ENCODE results near the gene ID2. TPM values are rescaled to one million over a fixed set of nuclear protein-coding genes. Genes with fewer than 3 reads are reported as not detected.
"Not testable (repeated sequence)": the region's sequence is repeated elsewhere in the genome, so short reads cannot be mapped to it uniquely, and the experiment has no call there.

ID2 gene
- total RNA-seq, 1 donor from 2014 or later = 11.9 TPM

GRCh38 chr2:8721410-8721809 is 39.6 kb downstream of the ID2 start:
- no peaks in the 10 kb centered on the region for H3K9me3 Mint-ChIP-seq (ENCODE audit: unreplicated experiment)
- H3K4me3 Mint-ChIP-seq (ENCODE audit: unreplicated experiment) = no peak overlapping the region
- no peak overlapping the region for H3K27ac Mint-ChIP-seq (ENCODE audit: unreplicated experiment)
- TF ChIP-seq, protein P1, sequence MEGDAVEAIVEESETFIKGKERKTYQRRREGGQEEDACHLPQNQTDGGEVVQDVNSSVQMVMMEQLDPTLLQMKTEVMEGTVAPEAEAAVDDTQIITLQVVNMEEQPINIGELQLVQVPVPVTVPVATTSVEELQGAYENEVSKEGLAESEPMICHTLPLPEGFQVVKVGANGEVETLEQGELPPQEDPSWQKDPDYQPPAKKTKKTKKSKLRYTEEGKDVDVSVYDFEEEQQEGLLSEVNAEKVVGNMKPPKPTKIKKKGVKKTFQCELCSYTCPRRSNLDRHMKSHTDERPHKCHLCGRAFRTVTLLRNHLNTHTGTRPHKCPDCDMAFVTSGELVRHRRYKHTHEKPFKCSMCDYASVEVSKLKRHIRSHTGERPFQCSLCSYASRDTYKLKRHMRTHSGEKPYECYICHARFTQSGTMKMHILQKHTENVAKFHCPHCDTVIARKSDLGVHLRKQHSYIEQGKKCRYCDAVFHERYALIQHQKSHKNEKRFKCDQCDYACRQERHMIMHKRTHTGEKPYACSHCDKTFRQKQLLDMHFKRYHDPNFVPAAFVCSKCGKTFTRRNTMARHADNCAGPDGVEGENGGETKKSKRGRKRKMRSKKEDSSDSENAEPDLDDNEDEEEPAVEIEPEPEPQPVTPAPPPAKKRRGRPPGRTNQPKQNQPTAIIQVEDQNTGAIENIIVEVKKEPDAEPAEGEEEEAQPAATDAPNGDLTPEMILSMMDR (IDR thresholded peaks at IDR 0.05) = no peak
- DNase-seq (ENCODE audit: extremely low spot score, unreplicated experiment) = peak; percentile 36
- H3K4me1 Mint-ChIP-seq (ENCODE audit: unreplicated experiment) = no peaks in the 10 kb centered on the region
- H3K27me3 Mint-ChIP-seq (ENCODE audit: unreplicated experiment) = no peaks in the 10 kb centered on the region
- peaks cover 9% of the 10 kb centered on the region for H3K36me3 Mint-ChIP-seq (ENCODE audit: unreplicated experiment)

DNA sequence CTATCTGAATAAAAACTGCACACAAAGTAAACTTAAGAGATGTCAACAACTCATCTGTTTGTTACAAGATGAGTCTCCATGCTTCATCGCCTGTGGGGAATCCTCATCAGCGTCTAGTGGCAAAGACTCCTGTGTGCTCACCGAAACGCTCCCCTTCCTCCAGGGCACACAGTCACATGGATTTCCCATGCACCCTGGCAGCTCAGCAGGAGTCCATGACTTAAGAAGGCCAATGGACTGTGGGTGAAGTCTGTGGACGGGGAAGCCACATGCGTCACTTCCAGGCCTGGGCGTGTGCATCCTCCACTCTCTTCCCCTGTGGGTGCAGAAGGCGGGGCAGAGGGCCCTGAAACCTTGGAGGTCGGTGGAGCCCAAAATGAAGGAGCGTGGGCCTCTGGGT is 41.1 kb downstream of the ID2 start:
- Mint-ChIP-seq H3K4me1 (ENCODE audit: unreplicated experiment) (no peaks in the 10 kb centered on the region), H3K4me3 (ENCODE audit: unreplicated experiment) (no peak overlapping the region), H3K27me3 (ENCODE audit: unreplicated experiment) (no peaks in the 10 kb centered on the region), H3K9me3 (ENCODE audit: unreplicated experiment) (no peaks in the 10 kb centered on the region), H3K27ac (ENCODE audit: unreplicated experiment) (no peak overlapping the region), H3K36me3 (ENCODE audit: unreplicated experiment) (peaks cover 10% of the 10 kb centered on the region)
- TF ChIP-seq, protein P1 (IDR thresholded peaks at IDR 0.05) = no peak
- DNase-seq (ENCODE audit: extremely low spot score, unreplicated experiment) = peak; percentile 59

DNA sequence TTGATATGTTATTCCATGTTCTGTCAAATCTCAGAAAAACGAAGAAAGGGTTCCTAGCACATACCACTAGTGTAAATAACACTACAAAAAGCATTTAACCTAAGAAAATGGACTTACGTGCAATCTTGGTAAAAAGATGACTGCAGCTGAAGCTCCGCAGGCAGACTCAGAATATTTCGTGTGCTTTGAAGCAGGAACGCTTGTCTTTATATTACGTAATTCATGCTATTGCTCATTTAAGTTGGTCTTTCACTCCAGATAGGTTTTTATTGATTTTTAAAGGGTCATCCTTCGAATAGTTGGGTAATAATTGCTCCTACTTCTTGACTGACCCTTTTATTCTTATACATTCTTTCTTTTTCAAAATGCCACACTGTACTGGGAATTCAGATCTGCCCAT is 44.0 kb downstream of the ID2 start:
- no peaks in the 10 kb centered on the region for H3K9me3 Mint-ChIP-seq (ENCODE audit: unreplicated experiment)
- H3K4me3 Mint-ChIP-seq (ENCODE audit: unreplicated experiment) = no peak overlapping the region
- peaks cover 36% of the 10 kb centered on the region for H3K36me3 Mint-ChIP-seq (ENCODE audit: unreplicated experiment)
- TF ChIP-seq, protein P1 (IDR thresholded peaks at IDR 0.05) = no peak
- no peak for DNase-seq (ENCODE audit: extremely low spot score, unreplicated experiment)
- no peaks in the 10 kb centered on the region for H3K27me3 Mint-ChIP-seq (ENCODE audit: unreplicated experiment)
- no peak overlapping the region for H3K27ac Mint-ChIP-seq (ENCODE audit: unreplicated experiment)
- H3K4me1 Mint-ChIP-seq (ENCODE audit: unreplicated experiment) = no peaks in the 10 kb centered on the region

DNA sequence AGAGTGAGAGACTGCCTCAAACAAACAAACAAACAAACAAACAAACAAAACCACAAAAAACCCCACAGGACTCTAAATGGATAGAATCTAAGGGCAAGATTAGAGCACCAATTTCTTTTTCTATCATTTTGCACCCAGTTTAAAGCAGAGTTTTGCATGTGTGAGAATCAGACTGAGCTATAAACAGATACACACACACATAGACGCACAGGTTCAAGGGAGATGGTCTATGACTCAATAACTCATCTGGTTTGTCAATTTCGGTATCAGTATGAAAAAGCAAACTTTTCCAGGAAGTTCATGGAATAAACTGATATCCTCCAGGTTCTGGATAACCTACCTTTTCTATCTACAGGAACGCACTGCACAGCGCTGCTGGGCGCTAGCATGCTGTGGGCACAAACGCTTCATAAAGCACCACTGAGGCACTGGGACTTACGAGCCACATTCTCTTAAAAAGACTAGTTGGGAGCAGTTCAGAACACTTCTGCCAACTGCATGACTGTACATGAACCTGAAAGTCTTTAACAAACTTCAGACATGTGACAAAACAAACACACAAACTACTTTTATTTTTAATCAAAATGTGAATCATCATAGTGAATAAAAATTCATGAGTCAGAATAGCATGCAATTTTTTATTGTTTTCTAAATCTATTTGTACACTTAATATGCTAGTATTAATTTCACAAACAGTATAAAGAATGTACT is 46.6 kb downstream of the ID2 start:
- H3K4me3 Mint-ChIP-seq (ENCODE audit: unreplicated experiment) = no peak overlapping the region
- H3K9me3 Mint-ChIP-seq (ENCODE audit: unreplicated experiment) = no peaks in the 10 kb centered on the region

GRCh38 chr2:8729101-8729500 is 47.2 kb downstream of the ID2 start:
- not testable (repeated sequence) for H3K27ac Mint-ChIP-seq (ENCODE audit: unreplicated experiment)
- peaks cover 63% of the 10 kb centered on the region for H3K36me3 Mint-ChIP-seq (ENCODE audit: unreplicated experiment)

More for the DNA sequence above, 46.6 kb downstream of the ID2 start:
- H3K27ac Mint-ChIP-seq (ENCODE audit: unreplicated experiment) = no peak overlapping the region
- no peaks in the 10 kb centered on the region for H3K27me3 Mint-ChIP-seq (ENCODE audit: unreplicated experiment)
- H3K36me3 Mint-ChIP-seq (ENCODE audit: unreplicated experiment) = peaks cover 58% of the 10 kb centered on the region
- TF ChIP-seq, protein P1 (IDR thresholded peaks at IDR 0.05) = no peak
- DNase-seq (ENCODE audit: extremely low spot score, unreplicated experiment) = no peak
- no peaks in the 10 kb centered on the region for H3K4me1 Mint-ChIP-seq (ENCODE audit: unreplicated experiment)

More at GRCh38 chr2:8729101-8729500, 47.2 kb downstream of the ID2 start:
- H3K9me3 Mint-ChIP-seq (ENCODE audit: unreplicated experiment); H3K4me1 Mint-ChIP-seq (ENCODE audit: unreplicated experiment); H3K27me3 Mint-ChIP-seq (ENCODE audit: unreplicated experiment); DNase-seq (ENCODE audit: extremely low spot score, unreplicated experiment); H3K4me3 Mint-ChIP-seq (ENCODE audit: unreplicated experiment): not testable (repeated sequence)
